H1 (cell line): Measurements from ENCODE around the gene ATP6V1C2. TPM values are rescaled to one million over a fixed set of nuclear protein-coding genes. Genes with fewer than 3 reads are reported as not detected.

Experiments
- CTCF ChIA-PET: fragments of 300-600 bp; sonication (Branson Sonifier 250); formaldehyde crosslinking; loops from one replicate; lab custom pipeline; 2021; ENCODE audit not compliant: partially characterized antibody; lab: Charles Lee
- POLR2A ChIA-PET: fragments of 300-600 bp; sonication (Branson Sonifier 250); formaldehyde crosslinking; loops from one replicate; lab custom pipeline; 2021; ENCODE audit warnings: inconsistent platforms; ENCODE audit not compliant: partially characterized antibody; lab: Charles Lee
- DNase-seq, 2 experiments: peaks; one replicate each; pipeline versions ENCODE4 v3.0.0 to v3.0.0-alpha.2; 2010 to 2022; ENCODE audit warnings: low spot score in 2 of 2, low read depth in 1 of 2, mixed read lengths in 1 of 2
- FAIRE-seq: peaks from 2 replicates; lab custom pipeline; 2011; peaks lifted over from hg19 to GRCh38; lab: Jason Lieb, UNC
- H2AFZ ChIP-seq: 2 replicates; pipeline ENCODE4 v1.8.1; 2012; ENCODE audit warnings: low read length, inconsistent platforms
- H2AK5ac ChIP-seq: 2 replicates; pipeline ENCODE4 v1.6.1; 2013; ENCODE audit warnings: low read depth, low read length
- H2BK120ac ChIP-seq: replicated peaks from 2 replicates; pipeline ENCODE3; 2013; ENCODE audit warnings: low read depth, low read length, inconsistent platforms
- H2BK12ac ChIP-seq: 2 replicates; pipeline ENCODE4 v1.6.1; 2013; ENCODE audit warnings: low read depth, low read length
- H2BK15ac ChIP-seq: 2 replicates; pipeline ENCODE4 v1.6.1; 2013; ENCODE audit warnings: low read length
- H2BK20ac ChIP-seq: 2 replicates; pipeline ENCODE4 v1.6.1; 2013; ENCODE audit warnings: low read length
- H2BK5ac ChIP-seq: 2 replicates; pipeline ENCODE4 v1.6.1; 2013; ENCODE audit warnings: low read depth, low read length
- H3K14ac ChIP-seq: 2 replicates; pipeline ENCODE4 v1.6.1; 2013; ENCODE audit warnings: inconsistent platforms; ENCODE audit not compliant: insufficient read length
- H3K18ac ChIP-seq: 2 replicates; pipeline ENCODE4 v1.6.1; 2013; ENCODE audit warnings: low read length; ENCODE audit errors: extremely low read depth
- H3K23ac ChIP-seq: 2 replicates; pipeline ENCODE4 v1.6.1; 2013; ENCODE audit warnings: inconsistent platforms; ENCODE audit not compliant: insufficient read length
- H3K23me2 ChIP-seq: 2 replicates; pipeline ENCODE4 v1.6.1; 2013; ENCODE audit warnings: low read depth, low read length
- H3K27ac ChIP-seq: 2 replicates; pipeline ENCODE4 v1.6.1; 2011; ENCODE audit warnings: low read depth, low read length, inconsistent platforms
- H3K27me3 ChIP-seq, 4 experiments: replicated peaks in 1 of 4; 1 replicate in 1 of 4; 2 replicates in 3 of 4; pipeline versions ENCODE4 v1.6.1 to v1.8.1; 2011 to 2013; ENCODE audit warnings: low read length in 3 of 4, mild to moderate bottlenecking in 3 of 4, inconsistent platforms in 2 of 4, mixed read lengths in 2 of 4, moderate library complexity in 1 of 4; ENCODE audit not compliant: control insufficient read depth in 3 of 4, insufficient read depth in 3 of 4; ENCODE audit errors: extremely low read depth in 1 of 4
- H3K36me3 ChIP-seq, 4 experiments: 2 replicates each; pipeline versions ENCODE4 v1.6.1 to v1.8.1; 2011 to 2013; ENCODE audit warnings: mild to moderate bottlenecking in 4 of 4, low read length in 3 of 4, moderate library complexity in 2 of 4, control low read depth in 1 of 4, inconsistent platforms in 1 of 4; ENCODE audit not compliant: insufficient read depth in 4 of 4, control insufficient read depth in 2 of 4
- H3K4ac ChIP-seq: replicated peaks from 2 replicates; pipeline ENCODE3; 2013; ENCODE audit warnings: low read length, low read depth, mixed read lengths, inconsistent platforms; ENCODE audit not compliant: insufficient read length
- H3K4me1 ChIP-seq, 4 experiments: replicated peaks in 1 of 4; 1 replicate in 1 of 4; 2 replicates in 3 of 4; pipeline versions ENCODE4 v1.6.1 to v1.8.1; 2011 to 2013; ENCODE audit warnings: low read length in 3 of 4, inconsistent platforms in 2 of 4, mixed read lengths in 1 of 4; ENCODE audit not compliant: insufficient read depth in 4 of 4, control insufficient read depth in 3 of 4
- H3K4me2 ChIP-seq, 2 experiments: 2 replicates each; pipeline versions ENCODE4 v1.6.1 to v1.8.1; 2011 to 2013; ENCODE audit warnings: low read depth in 2 of 2, low read length in 2 of 2, control low read depth in 1 of 2, inconsistent platforms in 1 of 2, mild to moderate bottlenecking in 1 of 2; ENCODE audit not compliant: insufficient read depth in 1 of 2
- H3K4me3 ChIP-seq, 4 experiments: fragments of 200-600, 300-600 bp in 1 of 4; sonication (generic), shearing (Covaris generic), sonication (Bioruptor Twin) in 1 of 4; 2 replicates each; pipeline versions ENCODE4 v1.5.1 to v1.8.1; 2011 to 2016; ENCODE audit warnings: low read length in 4 of 4, low read depth in 3 of 4, control low read depth in 2 of 4, inconsistent platforms in 2 of 4, mild to moderate bottlenecking in 2 of 4, mixed read lengths in 1 of 4, moderate library complexity in 1 of 4; ENCODE audit not compliant: insufficient read depth in 2 of 4; ENCODE audit errors: extremely low read depth in 1 of 4
- H3K56ac ChIP-seq: replicated peaks from 2 replicates; pipeline ENCODE3; 2013; ENCODE audit warnings: low read depth, mild to moderate bottlenecking, mixed read lengths, low read length, inconsistent platforms; ENCODE audit not compliant: insufficient read length
- H3K79me1 ChIP-seq: 2 replicates; pipeline ENCODE4 v1.6.1; 2013; ENCODE audit warnings: low read depth, low read length, control low read depth
- H3K79me2 ChIP-seq, 2 experiments: 2 replicates each; pipeline versions ENCODE4 v1.6.1 to v1.8.1; 2012 to 2013; ENCODE audit warnings: low read length in 2 of 2, mild to moderate bottlenecking in 2 of 2, inconsistent platforms in 1 of 2; ENCODE audit not compliant: insufficient read depth in 2 of 2, control insufficient read depth in 1 of 2
- H3K9ac ChIP-seq, 4 experiments: replicated peaks in 1 of 4; 1 replicate in 1 of 4; 2 replicates in 3 of 4; pipeline versions ENCODE4 v1.6.1 to v1.8.1; 2011 to 2013; ENCODE audit warnings: low read depth in 3 of 4, low read length in 3 of 4, control low read depth in 2 of 4, mild to moderate bottlenecking in 2 of 4, moderate library complexity in 2 of 4, inconsistent platforms in 1 of 4; ENCODE audit errors: extremely low read depth in 1 of 4
- H3K9me3 ChIP-seq, 2 experiments: 2 replicates each; pipeline versions ENCODE4 v1.6.1 to v1.8.1; 2012 to 2013; ENCODE audit warnings: mild to moderate bottlenecking in 2 of 2, moderate library complexity in 2 of 2, control low read depth in 1 of 2, inconsistent platforms in 1 of 2, low read depth in 1 of 2, low read length in 1 of 2, mixed read lengths in 1 of 2; ENCODE audit not compliant: insufficient read depth in 2 of 2
- H4K20me1 ChIP-seq, 2 experiments: replicated peaks in 1 of 2; 2 replicates each; pipeline versions ENCODE3 to v1.8.1; 2011 to 2013; ENCODE audit warnings: inconsistent platforms in 2 of 2, low read length in 2 of 2, mild to moderate bottlenecking in 1 of 2; ENCODE audit not compliant: insufficient read depth in 2 of 2, control insufficient read depth in 1 of 2
- H4K5ac ChIP-seq: 2 replicates; pipeline ENCODE4 v1.6.1; 2013; ENCODE audit warnings: low read length, low read depth, mixed read lengths, inconsistent platforms; ENCODE audit not compliant: insufficient read length
- H4K8ac ChIP-seq: 2 replicates; pipeline ENCODE4 v1.8.0; 2013; ENCODE audit warnings: mild to moderate bottlenecking, moderate library complexity, low read length, inconsistent platforms; ENCODE audit not compliant: insufficient read depth; ENCODE audit errors: extremely low read depth
- H4K91ac ChIP-seq: replicated peaks from 2 replicates; pipeline ENCODE3; 2013; ENCODE audit warnings: low read length, mixed read lengths, inconsistent platforms; ENCODE audit not compliant: insufficient read length
- BACH1 ChIP-seq: IDR thresholded peaks from 2 replicates; pipeline ENCODE4 v1.6.1; 2012; ENCODE audit warnings: low read length, improper control_type of control experiment
- E2F6 ChIP-seq: IDR thresholded peaks from 2 replicates; pipeline ENCODE4 v1.6.1; 2012; ENCODE audit warnings: inconsistent platforms
- NANOG ChIP-seq: IDR thresholded peaks from 2 replicates; pipeline ENCODE4 v1.6.1; 2011; ENCODE audit warnings: low read length, low read depth, mild to moderate bottlenecking, inconsistent platforms; ENCODE audit not compliant: insufficient read depth, poor library complexity, severe bottlenecking
- POLR2A ChIP-seq, 2 experiments: IDR thresholded peaks; 1 replicate in 1 of 2; 2 replicates in 1 of 2; pipeline ENCODE4 v1.6.1; 2011; ENCODE audit warnings: low read depth in 2 of 2, low read length in 2 of 2, mild to moderate bottlenecking in 2 of 2; ENCODE audit errors: control extremely low read depth in 1 of 2
- RNF2 ChIP-seq: fragments of 200-900, 300-1000 bp; sonication (generic); IDR thresholded peaks from 2 replicates; pipeline ENCODE4 v1.7.1; 2016; ENCODE audit warnings: borderline replicate concordance, low read depth, mild to moderate bottlenecking, antibody characterized with exemption, low read length; ENCODE audit not compliant: poor library complexity, severe bottlenecking; ENCODE audit errors: missing control alignments
- SAP30 ChIP-seq: fragments of 300-600 bp; sonication (generic); IDR thresholded peaks from 2 replicates; pipeline ENCODE4 v1.7.1; 2012; ENCODE audit warnings: low read length, moderate library complexity, mild to moderate bottlenecking, inconsistent platforms; ENCODE audit not compliant: insufficient read depth, insufficient replicate concordance
- SP4 ChIP-seq: IDR thresholded peaks from 2 replicates; pipeline ENCODE4 v1.6.1; 2012; ENCODE audit warnings: low read length, inconsistent platforms
- USF2 ChIP-seq: IDR thresholded peaks from 2 replicates; pipeline ENCODE4 v1.6.1; 2011; ENCODE audit warnings: low read length, improper control_type of control experiment
- WGBS, 2 experiments: shearing (Covaris generic) in 1 of 2; methylation state at CpG; one replicate each; pipeline versions ENCODE4 v1.1.6 to v1.1.7; 2013 to 2015; ENCODE audit warnings: low lambda C conversion rate in 2 of 2, mixed read lengths in 2 of 2, inconsistent platforms in 1 of 2, low coverage in 1 of 2, missing lambda C conversion rate in 1 of 2; ENCODE audit not compliant: insufficient replicate concordance in 2 of 2, insufficient coverage in 1 of 2, insufficient read length in 1 of 2; ENCODE audit errors: extremely low coverage in 1 of 2, missing lambda C conversion rate in 1 of 2; 5-methylcytosine and 5-hydroxymethylcytosine counted together
- polyA plus RNA-seq, 7 experiments: library from polyadenylated mRNA; depleted of rRNA in 3 of 7; stranded (reverse) in 5 of 7; unstranded in 2 of 7; fragments of >200 nt in 5 of 7; fragments of 200-250 nt in 2 of 7; gene quantifications; 1 replicate in 5 of 7; 2 replicates in 1 of 7; 4 replicates in 1 of 7; pipeline versions ENCODE4 v1.2.1 to v1.2.3, GENCODE V29; 2011 to 2013; ENCODE audit warnings: missing spikeins in 2 of 7, mixed read lengths in 2 of 7
- total RNA-seq: library from RNA; stranded (reverse); fragmentation: NEBNext Ultra II Directional; extraction: Animal tissue kit (Norgen Biotek cat#: 25700); gene quantifications from 2 replicates; pipeline ENCODE4 v1.2.1, GENCODE V29; 2021

The ATP6V1C2 gene
- total and polyA plus RNA-seq, 2 of the 8 experiments (the other 6 are each of a cell fraction or from before 2014, with no cell fraction given), result 0.29 to 0.74 TPM

- Histone ChIP-seq H2BK12ac (no peak overlapping the region), H4K20me1 (no peaks in the 10 kb centered on the region), H3K4ac (no peak overlapping the region), H3K9ac (no peak overlapping the region), H2BK5ac (no peak overlapping the region), H3K23ac (no peak overlapping the region), H2AFZ (no peak overlapping the region), H2BK120ac (no peak overlapping the region), H3K36me3 (no peaks in the 10 kb centered on the region), H3K4me3 (no peak overlapping the region), H2AK5ac (no peak overlapping the region), H3K79me1 (no peaks in the 10 kb centered on the region), H3K23me2 (no peaks in the 10 kb centered on the region), H4K8ac (no peak overlapping the region), H3K27me3 (no peaks in the 10 kb centered on the region; a peak in 1 of 7 replicates), H3K14ac (no peak overlapping the region), H3K4me1 (no peaks in the 10 kb centered on the region), H3K9me3 (no peaks in the 10 kb centered on the region), H3K4me2 (no peak overlapping the region), H3K18ac (no peak overlapping the region), H3K56ac (no peak overlapping the region), H3K27ac (no peak overlapping the region), H4K91ac (no peak overlapping the region), H4K5ac (no peak overlapping the region), H2BK15ac (no peak overlapping the region), H3K79me2 (no peaks in the 10 kb centered on the region), H2BK20ac (no peak overlapping the region)
- CTCF ChIA-PET, result interaction anchor here (0.6 to 1.7 kb wide), 2 partner anchors 32 to 34 kb away, joined by 3 to 4 read pairs; no protein-coding TSS in a partner anchor
- 81% methylated on average over 9 of the region's 11 CpGs; no CpG with 5 or more reads in 1 of the 2 experiments for WGBS, 2 experiments
- DNase-seq (no peak), FAIRE-seq (no peak)
- TF ChIP-seq BACH1 (no peak), SP4 (no peak), POLR2A (IDR thresholded peaks at IDR 0.05; ENCODE audit: control extremely low read depth in 1 of 2, low read depth in 2 of 2, low read length in 2 of 2) (no peak), RNF2 (no peak), E2F6 (no peak), SAP30 (no peak), NANOG (no peak), USF2 (no peak)
- POLR2A ChIA-PET, result no interaction called here
Measured at GRCh38 chr2:10742666-10743065, 21.2 kb downstream of the ATP6V1C2 start.
